ENCODE results near the gene FRMPD3. TPM values are rescaled to one million over a fixed set of nuclear protein-coding genes. Genes with fewer than 3 reads are reported as not detected.
"Not testable (repeated sequence)": the region's sequence is repeated elsewhere in the genome, so short reads cannot be mapped to it uniquely, and the experiment has no call there.

FRMPD3 gene
- total RNA-seq, 8 experiments from 2014 or later = 0.05 to 8.4 (median 5.5) TPM; not detected in 1

GRCh38 chrX:107451731-107452130 lies 2.3 kb downstream of the FRMPD3 start:
- WGBS, 10 experiments = no CpG with 5 or more reads among the region's 11 CpGs
- H3K4me1 ChIP-seq (replicated peaks in 1 of 2) = peaks cover 21 to 33% of the 10 kb centered on the region in 2 donors
- H3K4me3 ChIP-seq = peak overlapping the region; percentile 66 to 99 (median 85)
- ATAC-seq (replicated peaks in 6 of 8) = peak in 5 of 8 experiments; percentile 7 to 27 (median 18)
- H3K27ac ChIP-seq = peak overlapping the region; percentile 60 to 78
- in situ Hi-C loops (cut with MboI; ENCODE audit: low pct_unique_long_range_greater_than_20kb in 2 of 9, low sequenced_read_pairs in 9 of 9, unreplicated experiment in 9 of 9) = no loop called here

GRCh38 chrX:107452581-107452980 lies 3.1 kb downstream of the FRMPD3 start:
- peaks cover 14 to 26% of the 10 kb centered on the region in 2 donors for H3K4me1 ChIP-seq (replicated peaks in 1 of 2)
- peak overlapping the region; percentile 66 to 99 (median 85) for H3K4me3 ChIP-seq
- peak in 5 of 8 experiments; percentile 10 to 47 (median 39) for ATAC-seq (replicated peaks in 6 of 8)
- 0% methylated on average over 1 of the region's 6 CpGs; no CpG with 5 or more reads in 9 of the 10 experiments for WGBS, 10 experiments
- H3K27ac ChIP-seq = peak overlapping the region; percentile 60 to 78
- in situ Hi-C loops (cut with MboI; ENCODE audit: low pct_unique_long_range_greater_than_20kb in 2 of 9, low sequenced_read_pairs in 9 of 9, unreplicated experiment in 9 of 9) = no loop called here

GRCh38 chrX:107454302-107454701 lies 4.8 kb downstream of the FRMPD3 start:
- Histone ChIP-seq H3K4me3 (no peak overlapping the region), H3K4me1 (replicated peaks in 1 of 2) (peaks cover 3 to 13% of the 10 kb centered on the region in 2 donors), H3K27ac (no peak overlapping the region)
- no peak for ATAC-seq (replicated peaks in 6 of 8)
- in situ Hi-C loops (cut with MboI; ENCODE audit: low pct_unique_long_range_greater_than_20kb in 2 of 9, low sequenced_read_pairs in 9 of 9, unreplicated experiment in 9 of 9) = no loop called here

GRCh38 chrX:107457289-107457688 lies 7.8 kb downstream of the FRMPD3 start:
- Histone ChIP-seq H3K4me1 (replicated peaks in 1 of 2) (peaks cover 0 to 11% of the 10 kb centered on the region in 2 donors), H3K27ac (no peak overlapping the region), H3K4me3 (no peak overlapping the region)
- peak in 5 of 8 experiments; percentile 30 to 62 (median 36) for ATAC-seq (replicated peaks in 6 of 8)
- in situ Hi-C loops (cut with MboI; ENCODE audit: low pct_unique_long_range_greater_than_20kb in 2 of 9, low sequenced_read_pairs in 9 of 9, unreplicated experiment in 9 of 9) = no loop called here
- 100% methylated on average over 1 of the region's 1 CpG; no CpG with 5 or more reads in 9 of the 10 experiments for WGBS, 10 experiments

GRCh38 chrX:107465932-107466620 lies 16.6 kb downstream of the FRMPD3 start:
- ATAC-seq (replicated peaks in 6 of 8) = no peak
- in situ Hi-C loops (cut with MboI; ENCODE audit: low pct_unique_long_range_greater_than_20kb in 2 of 9, low sequenced_read_pairs in 9 of 9, unreplicated experiment in 9 of 9) = no loop called here
- 0 to 100% (median 52%) methylated on average over 1 to 3 of the region's 4 CpGs; no CpG with 5 or more reads in 4 of the 10 experiments for WGBS, 10 experiments

GRCh38 chrX:107467271-107467670 lies 17.8 kb downstream of the FRMPD3 start:
- ATAC-seq (replicated peaks in 6 of 8) = no peak
- in situ Hi-C loops (cut with MboI; ENCODE audit: low pct_unique_long_range_greater_than_20kb in 2 of 9, low sequenced_read_pairs in 9 of 9, unreplicated experiment in 9 of 9) = no loop called here
- H3K4me3 ChIP-seq = no peak overlapping the region
- H3K4me1 ChIP-seq (replicated peaks in 1 of 2) = no peaks in the 10 kb centered on the region
- 29 to 70% (median 50%) methylated on average over 2 to 4 of the region's 4 CpGs; no CpG with 5 or more reads in 6 of the 10 experiments for WGBS, 10 experiments
- no peak overlapping the region for H3K27ac ChIP-seq

More at GRCh38 chrX:107465932-107466620, 16.6 kb downstream of the FRMPD3 start:
- no peaks in the 10 kb centered on the region for H3K4me1 ChIP-seq (replicated peaks in 1 of 2)
- no peak overlapping the region for H3K4me3 ChIP-seq
- no peak overlapping the region for H3K27ac ChIP-seq

GRCh38 chrX:107470198-107470597 lies 20.7 kb downstream of the FRMPD3 start:
- H3K27ac ChIP-seq = no peak overlapping the region
- no peaks in the 10 kb centered on the region for H3K4me1 ChIP-seq (replicated peaks in 1 of 2)
- in situ Hi-C loops (cut with MboI; ENCODE audit: low pct_unique_long_range_greater_than_20kb in 2 of 9, low sequenced_read_pairs in 9 of 9, unreplicated experiment in 9 of 9) = no loop called here
- no peak for ATAC-seq (replicated peaks in 6 of 8)
- no peak overlapping the region for H3K4me3 ChIP-seq
- WGBS, 10 experiments = 83% methylated on average over 2 of the region's 2 CpGs; no CpG with 5 or more reads in 9 of the 10 experiments

- in situ Hi-C loops (cut with MboI; ENCODE audit: low pct_unique_long_range_greater_than_20kb in 2 of 9, low sequenced_read_pairs in 9 of 9, unreplicated experiment in 9 of 9) = no loop called here
- H3K27ac ChIP-seq = no peak overlapping the region
- no peak overlapping the region for H3K4me3 ChIP-seq
- no peak for ATAC-seq (replicated peaks in 6 of 8)
- WGBS, 10 experiments = 27% methylated on average over 3 of the region's 7 CpGs; no CpG with 5 or more reads in 9 of the 10 experiments
- no peaks in the 10 kb centered on the region for H3K4me1 ChIP-seq (replicated peaks in 1 of 2)
Measured at GRCh38 chrX:107470971-107471370, 21.5 kb downstream of the FRMPD3 start.

GRCh38 chrX:107471420-107471819 lies 22.0 kb downstream of the FRMPD3 start:
- H3K27ac ChIP-seq; ATAC-seq (replicated peaks in 6 of 8); in situ Hi-C loops (cut with MboI; ENCODE audit: low pct_unique_long_range_greater_than_20kb in 2 of 9, low sequenced_read_pairs in 9 of 9, unreplicated experiment in 9 of 9); H3K4me3 ChIP-seq; H3K4me1 ChIP-seq (replicated peaks in 1 of 2): not testable (repeated sequence)
- 47% methylated on average over 2 of the region's 4 CpGs; no CpG with 5 or more reads in 9 of the 10 experiments for WGBS, 10 experiments

GRCh38 chrX:107477406-107477805 lies 28.0 kb downstream of the FRMPD3 start:
- Histone ChIP-seq H3K4me3 (no peak overlapping the region), H3K27ac (no peak overlapping the region), H3K4me1 (replicated peaks in 1 of 2) (peaks cover 20 to 23% of the 10 kb centered on the region in 2 donors)
- in situ Hi-C loops (cut with MboI; ENCODE audit: low pct_unique_long_range_greater_than_20kb in 2 of 9, low sequenced_read_pairs in 9 of 9, unreplicated experiment in 9 of 9) = no loop called here
- WGBS, 10 experiments = 0 to 7% (median 0%) methylated on average over 1 to 3 of the region's 4 CpGs; no CpG with 5 or more reads in 7 of the 10 experiments
- ATAC-seq (replicated peaks in 6 of 8) = peak in 5 of 8 experiments; percentile 31 to 80 (median 71)

GRCh38 chrX:107480272-107480671 lies 30.8 kb downstream of the FRMPD3 start:
- no peak for ATAC-seq (replicated peaks in 6 of 8)
- in situ Hi-C loops (cut with MboI; ENCODE audit: low pct_unique_long_range_greater_than_20kb in 2 of 9, low sequenced_read_pairs in 9 of 9, unreplicated experiment in 9 of 9) = no loop called here
- Histone ChIP-seq H3K4me3 (no peak overlapping the region), H3K4me1 (replicated peaks in 1 of 2) (peaks cover 43 to 48% of the 10 kb centered on the region in 2 donors), H3K27ac (no peak overlapping the region)
- WGBS, 10 experiments = 50 to 100% (median 84%) methylated on average over 1 to 3 of the region's 5 CpGs; no CpG with 5 or more reads in 6 of the 10 experiments

GRCh38 chrX:107482046-107482445 lies 32.6 kb downstream of the FRMPD3 start:
- WGBS, 10 experiments = 8 to 100% (median 40%) methylated on average over 1 to 2 of the region's 3 CpGs; no CpG with 5 or more reads in 6 of the 10 experiments

GRCh38 chrX:107484002-107484726 lies 34.7 kb downstream of the FRMPD3 start:
- 0 to 19% methylated on average over 3 to 4 of the region's 8 CpGs; no CpG with 5 or more reads in 8 of the 10 experiments for WGBS, 10 experiments
- H3K4me1 ChIP-seq (replicated peaks in 1 of 2) = peaks cover 47 to 53% of the 10 kb centered on the region in 2 donors
- peak; percentile 80 to 94 (median 92) for ATAC-seq (replicated peaks in 6 of 8)
- in situ Hi-C loops (cut with MboI; ENCODE audit: low pct_unique_long_range_greater_than_20kb in 2 of 9, low sequenced_read_pairs in 9 of 9, unreplicated experiment in 9 of 9) = no loop called here
- H3K4me3 ChIP-seq = peak overlapping the region in 2 of 5 donors; percentile 6 to 7
- peak overlapping the region; percentile 76 to 98 for H3K27ac ChIP-seq

More at GRCh38 chrX:107482046-107482445, 32.6 kb downstream of the FRMPD3 start:
- Histone ChIP-seq H3K27ac (no peak overlapping the region), H3K4me1 (replicated peaks in 1 of 2) (peaks cover 51 to 58% of the 10 kb centered on the region in 2 donors), H3K4me3 (no peak overlapping the region)
- in situ Hi-C loops (cut with MboI; ENCODE audit: low pct_unique_long_range_greater_than_20kb in 2 of 9, low sequenced_read_pairs in 9 of 9, unreplicated experiment in 9 of 9) = no loop called here
- no peak for ATAC-seq (replicated peaks in 6 of 8)
